Fibroblast of peridontal ligament (primary cell): ENCODE results near the gene PARP14.
"Not testable (repeated sequence)": the region's sequence is repeated elsewhere in the genome, so short reads cannot be mapped to it uniquely, and the experiment has no call there.

Experiments used
- DNase-seq: peaks from one replicate; pipeline ENCODE4 v3.0.0-alpha.2; 2010; ENCODE audit errors: extremely low read depth

Gene PARP14

DNA sequence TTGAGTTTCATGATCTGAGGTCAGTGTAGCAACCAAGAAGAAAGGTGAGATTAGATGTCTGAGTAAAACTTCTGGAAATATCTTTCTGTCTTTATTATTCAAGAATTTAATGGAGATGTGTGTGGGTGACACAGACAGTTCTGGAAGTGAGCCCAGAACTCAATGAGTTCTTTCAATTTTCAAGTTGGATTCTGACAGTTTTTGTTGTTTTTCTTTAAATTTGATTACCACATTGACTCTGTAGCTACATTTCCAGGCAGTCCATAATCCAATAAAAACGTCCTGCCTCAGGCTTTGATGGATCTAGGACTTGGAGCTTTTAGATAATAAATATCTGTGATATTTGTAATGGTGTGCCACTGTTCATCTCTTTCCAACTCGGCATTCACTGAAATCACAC is 3.9 kb upstream of the PARP14 start:
- peak; percentile 35 for DNase-seq

DNA sequence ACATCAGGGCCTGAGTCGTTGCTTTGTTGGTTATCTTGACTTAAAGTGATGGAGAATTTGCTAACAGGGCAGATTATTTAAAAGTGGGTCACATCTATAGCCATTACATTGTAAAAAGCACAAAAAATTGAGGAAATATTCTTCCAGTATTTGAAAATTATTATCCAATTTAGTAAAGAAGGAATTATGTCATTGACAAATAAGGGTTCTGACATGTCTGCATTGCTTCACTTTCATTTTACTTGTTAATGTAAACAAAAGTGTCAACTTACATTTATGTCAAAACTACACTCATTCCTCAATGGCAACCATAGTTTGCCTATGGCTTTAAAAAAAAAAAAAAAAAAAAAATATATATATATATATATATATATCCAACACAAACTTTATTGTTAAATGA is 3.4 kb upstream of the PARP14 start:
- DNase-seq, result peak; percentile 16

DNA sequence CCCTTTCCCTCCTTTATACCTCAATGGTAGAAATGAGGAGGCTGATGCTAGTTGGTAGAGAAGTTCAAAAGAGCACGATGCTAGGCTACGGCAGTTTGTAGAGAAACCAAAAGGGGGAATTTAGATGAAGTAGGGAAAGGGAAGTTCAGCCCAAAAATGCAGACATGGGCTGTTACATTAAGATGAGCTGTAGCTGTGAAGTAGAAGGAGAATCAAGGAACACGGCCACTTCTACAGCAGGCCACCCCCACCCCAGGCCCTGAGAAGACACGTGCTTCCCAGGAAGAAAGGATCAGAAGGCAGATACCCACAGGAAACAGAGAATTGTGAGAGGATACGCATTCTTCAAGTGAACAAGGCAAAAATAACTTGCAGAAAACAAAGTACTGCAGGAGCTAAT is 2.1 kb upstream of the PARP14 start:
- DNase-seq, result no peak

- DNase-seq, result peak; percentile 82
These were observed 1.4 kb upstream of the PARP14 start for GRCh38 chr3:122679085-122679881.

GRCh38 chr3:122679882-122680474 is 661 bp upstream of the PARP14 start:
- DNase-seq, result peak; percentile 33

GRCh38 chr3:122681284-122681973 is 790 bp downstream of the PARP14 start:
- DNase-seq, result peak; percentile 17

GRCh38 chr3:122681974-122682409 is 1.4 kb downstream of the PARP14 start:
- DNase-seq, result no peak

DNA sequence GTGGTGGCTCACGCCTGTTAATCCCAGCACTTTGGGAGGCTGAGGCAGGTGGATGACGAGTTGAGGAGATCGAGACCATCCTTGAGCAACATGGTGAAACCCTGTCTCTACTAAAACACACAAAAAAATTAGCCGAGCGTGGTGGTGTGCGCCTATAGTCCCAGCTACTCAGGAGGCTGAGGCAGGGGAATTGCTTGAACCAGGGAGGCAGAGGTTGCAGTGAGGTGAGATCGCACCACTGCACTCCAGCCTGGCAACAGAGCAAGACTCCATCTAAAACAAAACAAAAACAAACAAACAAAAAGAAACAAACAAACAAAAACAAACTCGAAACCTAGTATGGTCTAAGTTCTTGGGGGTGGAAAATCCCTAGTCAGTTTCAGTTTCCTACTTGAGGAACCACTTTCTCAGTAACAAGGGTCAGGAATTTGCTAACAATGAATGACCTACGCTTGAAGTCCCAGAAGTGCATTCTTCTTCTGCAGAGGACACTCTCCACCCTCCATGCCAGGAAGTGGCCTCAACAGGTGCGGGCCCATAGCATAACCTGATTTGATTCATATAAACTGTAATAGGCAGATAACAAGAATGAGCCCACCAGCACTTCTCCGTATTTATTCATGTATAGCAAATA is 2.3 kb downstream of the PARP14 start:
- not testable (repeated sequence) for DNase-seq

GRCh38 chr3:122687298-122687697 is 6.7 kb downstream of the PARP14 start:
- DNase-seq, result no peak

GRCh38 chr3:122688996-122689395 is 8.4 kb downstream of the PARP14 start:
- DNase-seq, result no peak

GRCh38 chr3:122689587-122689986 is 8.9 kb downstream of the PARP14 start:
- no peak for DNase-seq

DNA sequence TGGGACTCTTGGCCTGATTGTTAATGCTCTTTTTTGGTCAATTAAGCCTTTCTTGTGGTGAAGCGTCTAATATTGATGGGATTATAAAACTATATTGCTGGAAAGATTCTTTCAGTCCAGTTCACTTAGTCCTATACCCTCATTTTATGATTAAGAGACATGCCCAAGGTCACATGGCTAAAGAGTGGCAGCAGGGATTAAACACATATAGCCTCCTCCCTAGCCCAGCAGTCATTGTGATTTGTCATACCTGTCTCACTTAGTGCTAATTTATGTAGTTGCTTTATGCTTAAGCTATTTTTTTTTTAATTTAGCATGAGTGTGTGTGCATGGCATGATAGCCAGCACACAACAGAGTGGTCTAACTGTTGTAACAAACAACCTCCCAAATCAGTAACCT is 9.5 kb downstream of the PARP14 start:
- no peak for DNase-seq

DNA sequence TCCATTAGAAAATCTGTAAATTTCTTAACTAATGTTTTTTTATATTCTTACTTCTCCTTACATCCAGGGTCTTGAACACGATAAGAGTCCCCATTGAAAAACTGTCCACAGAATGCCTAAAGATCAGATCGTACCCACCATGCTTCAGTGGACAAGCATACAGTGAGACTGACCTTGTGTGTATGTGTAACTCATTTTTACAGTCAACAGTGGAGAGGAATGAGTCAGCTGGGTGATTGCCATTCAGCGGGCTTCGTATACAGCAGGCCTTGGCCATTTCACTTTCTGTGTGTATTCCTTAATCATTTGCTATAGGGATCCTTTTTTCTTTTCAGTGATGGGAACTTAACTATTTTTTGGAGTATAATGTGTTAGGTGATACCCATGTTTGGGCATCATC is 10.6 kb downstream of the PARP14 start:
- peak; percentile 65 for DNase-seq

DNA sequence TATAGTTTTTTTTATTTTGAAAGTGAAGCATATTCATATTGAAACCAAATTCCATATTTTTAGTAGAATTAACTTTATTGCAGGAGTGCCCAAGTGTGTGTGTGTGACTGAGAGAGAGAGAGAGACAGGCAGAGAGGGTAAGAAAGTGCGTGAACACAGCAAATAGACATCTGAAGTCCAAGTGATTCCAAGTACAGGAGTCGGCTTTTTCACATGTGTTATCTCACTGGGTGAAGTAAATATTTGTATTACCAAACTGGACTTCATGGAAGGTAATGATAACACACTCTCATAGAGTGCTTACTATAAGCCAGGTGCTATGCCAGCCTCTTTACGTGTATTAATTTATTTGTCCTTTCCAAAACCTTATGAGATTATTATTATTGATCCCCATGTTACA is 12.0 kb downstream of the PARP14 start:
- DNase-seq, result no peak

DNA sequence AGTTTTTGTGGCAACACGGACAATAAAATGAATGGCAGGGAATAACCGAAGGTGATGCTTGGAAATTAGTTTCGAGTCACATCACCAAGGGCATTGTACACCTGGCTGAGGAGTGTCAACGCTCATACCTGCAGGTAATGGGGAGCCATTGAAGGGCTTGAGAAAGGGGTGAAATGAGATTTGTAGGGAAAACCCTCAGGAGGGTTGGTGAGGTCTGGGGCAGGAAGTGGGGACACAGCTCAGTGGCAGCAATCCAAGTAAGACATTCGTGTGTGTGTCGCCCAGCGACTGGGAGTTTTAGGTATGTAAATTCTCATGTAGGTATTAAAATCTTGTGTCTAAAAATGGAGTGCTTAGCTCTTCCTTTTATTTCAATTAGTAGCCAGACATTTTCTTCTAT is 14.3 kb downstream of the PARP14 start:
- DNase-seq, result no peak

DNA sequence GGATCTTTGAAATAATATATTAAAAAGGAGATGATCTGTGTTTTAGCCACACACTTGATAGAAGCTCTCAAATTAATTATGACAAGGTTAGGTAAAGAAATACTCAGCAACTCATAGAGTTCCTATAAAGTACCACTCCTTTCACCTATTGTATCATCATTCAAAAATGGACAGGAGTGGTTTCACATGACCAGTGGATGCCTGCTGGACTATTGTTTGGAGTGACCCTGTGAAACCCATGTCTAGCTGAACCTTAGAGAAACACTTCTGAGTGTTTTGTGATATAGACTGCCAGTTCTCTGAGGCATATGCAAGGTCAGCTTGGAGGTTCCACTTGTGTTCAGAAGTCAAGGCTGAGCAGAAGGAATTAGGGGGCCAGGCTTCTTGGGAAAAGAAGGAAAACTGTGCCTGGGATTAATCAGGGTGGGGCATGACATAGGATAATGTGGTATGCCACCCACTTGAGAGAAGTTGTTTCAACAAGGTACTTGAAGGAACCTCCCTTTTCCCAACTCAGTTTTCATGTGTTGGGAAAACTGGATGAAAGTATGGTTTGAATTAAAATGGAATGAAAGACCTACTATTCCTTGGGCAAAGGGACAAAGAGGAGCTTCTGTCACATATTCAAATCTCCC is 15.4 kb downstream of the PARP14 start:
- no peak for DNase-seq

GRCh38 chr3:122697952-122698620 is 17.4 kb downstream of the PARP14 start:
- no peak for DNase-seq

DNA sequence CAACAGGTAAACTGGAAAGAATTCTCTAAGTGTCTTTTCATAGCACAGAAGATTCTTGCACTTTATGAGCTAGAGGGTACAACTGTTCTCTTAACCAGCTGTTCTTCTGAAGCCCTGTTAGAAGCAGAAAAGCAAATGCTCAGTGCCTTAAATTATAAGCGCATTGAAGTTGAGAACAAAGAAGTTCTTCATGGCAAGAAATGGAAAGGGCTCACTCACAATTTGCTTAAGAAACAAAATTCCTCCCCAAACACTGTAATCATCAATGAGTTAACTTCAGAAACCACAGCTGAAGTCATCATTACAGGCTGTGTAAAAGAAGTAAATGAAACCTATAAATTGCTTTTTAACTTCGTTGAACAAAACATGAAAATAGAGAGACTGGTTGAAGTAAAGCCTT is 19.6 kb downstream of the PARP14 start:
- DNase-seq, result no peak

DNA sequence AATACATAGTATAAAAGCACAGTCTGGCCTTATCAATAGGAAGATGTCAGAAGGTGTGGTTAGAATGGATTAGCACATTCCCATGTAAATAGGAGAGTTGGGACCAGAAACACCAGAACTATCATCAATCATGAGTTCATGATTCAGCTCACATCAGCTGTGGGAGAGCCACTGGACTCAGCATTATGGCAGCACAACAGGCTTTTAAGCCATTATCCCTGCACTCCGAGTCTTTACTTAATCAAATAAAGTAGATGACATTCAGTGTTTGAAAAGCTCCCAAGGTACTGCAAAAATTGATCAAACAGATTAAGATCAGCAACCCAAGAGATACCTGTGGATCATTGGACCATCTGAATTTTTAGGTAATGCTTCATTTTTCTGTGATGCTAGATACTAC is 24.7 kb downstream of the PARP14 start:
- no peak for DNase-seq

DNA sequence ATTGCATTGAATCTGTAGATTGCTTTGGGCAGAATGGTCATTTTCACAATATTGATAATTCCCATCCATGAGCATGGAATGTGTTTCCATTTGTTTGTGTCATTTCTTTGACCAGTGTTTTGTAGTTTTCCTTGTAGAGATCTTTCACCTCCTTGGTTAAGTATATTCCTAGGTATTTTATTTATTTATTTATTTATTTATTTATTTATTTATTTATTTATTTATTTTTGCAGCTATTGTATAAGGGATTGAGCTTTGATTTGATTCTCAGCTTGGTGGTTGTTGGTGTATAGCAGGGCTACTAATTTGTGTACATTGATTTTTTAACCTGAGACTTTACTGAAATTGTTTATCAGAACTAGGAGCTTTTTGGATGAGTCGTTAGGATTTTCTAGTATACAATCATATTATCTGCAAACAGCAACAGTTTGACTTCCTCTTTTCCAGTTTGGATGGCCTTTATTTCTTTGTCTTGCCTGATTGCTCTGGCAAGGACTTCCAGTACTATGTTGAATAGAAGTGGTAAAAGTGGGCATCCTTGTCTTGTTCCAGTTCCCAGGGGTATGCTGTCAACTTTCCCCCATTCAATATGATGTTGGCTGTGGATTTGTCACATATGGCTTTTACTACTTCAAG is 30.1 kb downstream of the PARP14 start:
- not testable (repeated sequence) for DNase-seq

DNA sequence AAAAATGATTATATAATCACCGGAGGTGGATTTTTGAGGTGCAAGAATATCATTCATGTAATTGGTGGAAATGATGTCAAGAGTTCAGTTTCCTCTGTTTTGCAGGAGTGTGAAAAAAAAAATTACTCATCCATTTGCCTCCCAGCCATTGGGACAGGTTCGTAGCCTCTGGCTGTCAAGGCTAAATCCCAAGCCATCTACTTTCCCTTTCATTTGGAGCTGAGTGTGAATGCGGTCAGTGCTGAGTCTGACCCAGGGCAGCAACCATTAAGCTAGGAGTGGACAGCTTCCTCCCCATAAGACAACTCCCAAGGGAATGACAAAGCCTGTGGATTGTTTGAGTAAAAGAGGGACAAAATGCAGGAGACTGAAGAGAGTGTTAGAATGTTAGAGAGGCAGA is 33.6 kb downstream of the PARP14 start:
- no peak for DNase-seq
